SW 1271 (cell line): ENCODE results near the gene MED9.

Experiments used
- DNase-seq, 2 experiments: peaks; one replicate each; lab custom pipeline; 2025; lab: John Stamatoyannopoulos, UW

Gene MED9

GRCh38 chr17:17491546-17491988 lies 14.8 kb downstream of the MED9 start:
- no peak for DNase-seq

- DNase-seq = no peak
Observed at GRCh38 chr17:17492085-17492484, 15.3 kb downstream of the MED9 start.

- no peak for DNase-seq
Observed at GRCh38 chr17:17492571-17492970, 15.8 kb downstream of the MED9 start.

GRCh38 chr17:17493249-17493985 lies 16.6 kb downstream of the MED9 start:
- DNase-seq = no peak

- no peak for DNase-seq
Observed at GRCh38 chr17:17493986-17494466, 17.2 kb downstream of the MED9 start.

- DNase-seq = no peak
Observed at GRCh38 chr17:17494499-17494869, 17.7 kb downstream of the MED9 start.

- DNase-seq = no peak
Observed at GRCh38 chr17:17494870-17495535, 18.2 kb downstream of the MED9 start.

GRCh38 chr17:17495536-17496188 lies 18.9 kb downstream of the MED9 start:
- DNase-seq = peak in 1 of 2 experiments; percentile 55

- DNase-seq = peak; percentile 62 to 77
Observed at GRCh38 chr17:17496189-17497064, 19.6 kb downstream of the MED9 start, which contains the start of gene RASD1. TSS of gene RASD1 (minus strand) at chr17:17496395. CDS start at chr17:17496181, 214 bp downstream.

GRCh38 chr17:17497065-17497844 lies 20.5 kb downstream of the MED9 start:
- no peak for DNase-seq

GRCh38 chr17:17497845-17498520 lies 21.2 kb downstream of the MED9 start:
- DNase-seq = no peak

GRCh38 chr17:17498606-17499301 lies 22.0 kb downstream of the MED9 start:
- no peak for DNase-seq

GRCh38 chr17:17499402-17500145 lies 22.8 kb downstream of the MED9 start:
- no peak for DNase-seq

GRCh38 chr17:17500999-17501605 lies 24.3 kb downstream of the MED9 start:
- DNase-seq = no peak

- DNase-seq = no peak
Observed at GRCh38 chr17:17502741-17503565, 26.2 kb downstream of the MED9 start.

- DNase-seq = no peak
Observed at GRCh38 chr17:17503566-17504130, 26.8 kb downstream of the MED9 start.
